Right lobe of liver (tissue), 4 donors: ENCODE results near the gene SYT17.

ENCODE experiments used
- POLR2A ChIP-seq: fragments of 450-650 bp; IDR thresholded peaks from one replicate; pipeline ENCODE4 v1.6.1; 2017; ENCODE audit warnings: antibody characterized with exemption, mild to moderate bottlenecking
- TF ChIP-seq, protein P1 (sequence below), 4 donors: fragments of 200-600 bp in 3 of 4; fragments of 450-650 bp in 1 of 4; IDR thresholded peaks; one replicate each; pipeline versions ENCODE4 v1.5.1 to v1.8.0; 2016 to 2022; ENCODE audit warnings: antibody characterized with exemption in 4 of 4, mild to moderate bottlenecking in 2 of 4
- donor health status: DM: no; HTN: no; CAD: no.
- donor health status: DM: no; HTN: no; CAD: no.
- donor health status: DM: no; HTN: yes; CAD: no.

GRCh38 chr16:19274165-19274797 is 106.2 kb downstream of the SYT17 start:
- TF ChIP-seq, protein P1, sequence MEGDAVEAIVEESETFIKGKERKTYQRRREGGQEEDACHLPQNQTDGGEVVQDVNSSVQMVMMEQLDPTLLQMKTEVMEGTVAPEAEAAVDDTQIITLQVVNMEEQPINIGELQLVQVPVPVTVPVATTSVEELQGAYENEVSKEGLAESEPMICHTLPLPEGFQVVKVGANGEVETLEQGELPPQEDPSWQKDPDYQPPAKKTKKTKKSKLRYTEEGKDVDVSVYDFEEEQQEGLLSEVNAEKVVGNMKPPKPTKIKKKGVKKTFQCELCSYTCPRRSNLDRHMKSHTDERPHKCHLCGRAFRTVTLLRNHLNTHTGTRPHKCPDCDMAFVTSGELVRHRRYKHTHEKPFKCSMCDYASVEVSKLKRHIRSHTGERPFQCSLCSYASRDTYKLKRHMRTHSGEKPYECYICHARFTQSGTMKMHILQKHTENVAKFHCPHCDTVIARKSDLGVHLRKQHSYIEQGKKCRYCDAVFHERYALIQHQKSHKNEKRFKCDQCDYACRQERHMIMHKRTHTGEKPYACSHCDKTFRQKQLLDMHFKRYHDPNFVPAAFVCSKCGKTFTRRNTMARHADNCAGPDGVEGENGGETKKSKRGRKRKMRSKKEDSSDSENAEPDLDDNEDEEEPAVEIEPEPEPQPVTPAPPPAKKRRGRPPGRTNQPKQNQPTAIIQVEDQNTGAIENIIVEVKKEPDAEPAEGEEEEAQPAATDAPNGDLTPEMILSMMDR (IDR thresholded peaks at IDR 0.05) = no peak
- no peak for TF ChIP-seq POLR2A
